ENCODE measurements around the gene YY2. TPM values are rescaled to one million over a fixed set of nuclear protein-coding genes. Genes with fewer than 3 reads are reported as not detected.

YY2 gene
- total and polyA plus RNA-seq, 2 of the 8 experiments (the other 6 are each of a cell fraction or from before 2014, with no cell fraction given): 0.60 to 1.5 TPM

DNA sequence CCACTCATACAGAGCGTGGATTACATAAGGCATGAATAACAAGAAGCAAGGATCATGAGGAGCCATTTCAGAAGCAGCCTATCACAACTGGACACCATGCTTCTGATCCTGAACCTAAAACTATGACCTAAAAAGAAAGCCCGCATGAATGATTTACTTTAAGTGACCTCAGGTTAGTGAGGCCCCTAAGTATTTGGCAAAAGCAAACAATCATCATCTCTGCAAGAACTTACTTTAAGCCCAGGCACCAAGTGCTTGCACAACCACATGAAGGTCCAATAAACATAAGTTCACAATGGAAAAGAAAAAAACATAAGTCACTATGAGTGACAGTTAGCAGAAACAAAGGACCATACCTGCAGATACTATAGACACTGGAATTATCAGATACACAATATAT, 24.3 kb upstream of the YY2 start (continued):
- TF ChIP-seq BRCA1 (IDR thresholded peaks at IDR 0.05; ENCODE audit: low read depth, low read length) (no peak), CREB1 (IDR thresholded peaks at IDR 0.05) (no peak), CTBP2 (IDR thresholded peaks at IDR 0.05; ENCODE audit: borderline replicate concordance, insufficient read depth, insufficient read length, low read length) (no peak)
